Tibial nerve (tissue), 4 donors: Measurements from ENCODE around the gene ZNF737. TPM values are rescaled to one million over a fixed set of nuclear protein-coding genes. Genes with fewer than 3 reads are reported as not detected.

Experiments used
- total RNA-seq, 4 donors: library from RNA; depleted of rRNA; stranded (reverse); fragments of >200 nt; gene quantifications; one replicate each; pipeline ENCODE4 v1.1.0, GENCODE V29; 2016

Gene ZNF737
- total RNA-seq, 4 donors from 2014 or later = 9.8 to 18.0 (median 13.1) TPM

Other genes with a start within 250 kb of the ZNF737 start
- 10 to 100 TPM in 3 of 4 donors, 1 to 10 TPM in 1; 7.6 to 15.7 (median 10.8) TPM for gene ZNF626, start 95.8 kb upstream of the ZNF737 start, total RNA-seq
- gene ZNF66, start 210.5 kb upstream of the ZNF737 start, total RNA-seq = 1 to 10 TPM; 3.5 to 5.0 (median 4.2) TPM